GM12875 (cell line): ENCODE results near the gene UBTD2.

Experiments used
- H3K4me3 ChIP-seq: one replicate; pipeline ENCODE4 v1.5.1; 2011; ENCODE audit warnings: low read depth, low read length, control low read depth
- CTCF ChIP-seq: IDR thresholded peaks from 2 replicates; pipeline ENCODE4 v1.5.1; 2011; ENCODE audit warnings: low read depth, mild to moderate bottlenecking, control low read depth, inconsistent platforms, low read length, moderate library complexity, borderline replicate concordance; ENCODE audit not compliant: insufficient read depth

The UBTD2 gene

GRCh38 chr5:172274951-172275753, 8.4 kb downstream of the UBTD2 start:
- no peak for TF ChIP-seq CTCF

GRCh38 chr5:172267943-172268342, 15.6 kb downstream of the UBTD2 start:
- TF ChIP-seq CTCF: no peak
- no peak overlapping the region for H3K4me3 ChIP-seq

More at GRCh38 chr5:172274951-172275753, 8.4 kb downstream of the UBTD2 start:
- H3K4me3 ChIP-seq: no peak overlapping the region

GRCh38 chr5:172266676-172267092, 16.9 kb downstream of the UBTD2 start:
- TF ChIP-seq CTCF: no peak

GRCh38 chr5:172266071-172266675, 17.4 kb downstream of the UBTD2 start:
- H3K4me3 ChIP-seq: no peak overlapping the region

More at GRCh38 chr5:172266676-172267092, 16.9 kb downstream of the UBTD2 start:
- no peak overlapping the region for H3K4me3 ChIP-seq

GRCh38 chr5:172264815-172265395, 18.7 kb downstream of the UBTD2 start:
- no peak overlapping the region for H3K4me3 ChIP-seq
- TF ChIP-seq CTCF: no peak

More at GRCh38 chr5:172266071-172266675, 17.4 kb downstream of the UBTD2 start:
- TF ChIP-seq CTCF: no peak

GRCh38 chr5:172255444-172255843, 28.1 kb downstream of the UBTD2 start:
- TF ChIP-seq CTCF: no peak
- no peak overlapping the region for H3K4me3 ChIP-seq
